BJ (cell line): ENCODE results near the gene DIABLO. TPM values are rescaled to one million over a fixed set of nuclear protein-coding genes. Genes with fewer than 3 reads are reported as not detected.

ENCODE experiments used
- CTCF ChIA-PET: fragments of 350-600 bp; formaldehyde crosslinking; extraction: SDS; loops from one replicate; lab custom pipeline; 2021; ENCODE audit warnings: antibody characterized with exemption, inconsistent platforms; lab: Yijun Ruan, JAX
- POLR2A ChIA-PET: fragments of 300-600 bp; sonication (Branson Sonifier 250); formaldehyde crosslinking; extraction: SDS; loops from one replicate; lab custom pipeline; 2021; ENCODE audit warnings: antibody characterized with exemption; lab: Charles Lee
- DNase-seq: peaks from one replicate; pipeline ENCODE4 v3.0.0-alpha.2; 2011; ENCODE audit warnings: low read depth
- H3K27me3 ChIP-seq: 2 replicates; pipeline ENCODE4 v1.6.0; 2011; ENCODE audit warnings: low read length; ENCODE audit not compliant: control insufficient read depth, insufficient read depth
- H3K36me3 ChIP-seq: 2 replicates; pipeline ENCODE4 v1.5.1; 2011; ENCODE audit warnings: low read length; ENCODE audit not compliant: control insufficient read depth, insufficient read depth
- H3K4me3 ChIP-seq: 2 replicates; pipeline ENCODE4 v1.5.1; 2011; ENCODE audit warnings: low read depth, mild to moderate bottlenecking, control low read depth, low read length
- polyA plus RNA-seq: library from polyadenylated mRNA; depleted of rRNA; stranded (reverse); fragments of >200 nt; gene quantifications from 2 replicates; pipeline ENCODE4 v1.2.3, GENCODE V29; 2011
- TF ChIP-seq, protein P1 (sequence below): IDR thresholded peaks from 2 replicates; pipeline ENCODE4 v1.5.1; 2011; ENCODE audit warnings: low read depth, mild to moderate bottlenecking, control low read depth, inconsistent platforms, low read length, moderate library complexity; ENCODE audit not compliant: insufficient read depth

DIABLO gene
- polyA plus RNA-seq, 1 experiment, result 49.1 TPM

DNA sequence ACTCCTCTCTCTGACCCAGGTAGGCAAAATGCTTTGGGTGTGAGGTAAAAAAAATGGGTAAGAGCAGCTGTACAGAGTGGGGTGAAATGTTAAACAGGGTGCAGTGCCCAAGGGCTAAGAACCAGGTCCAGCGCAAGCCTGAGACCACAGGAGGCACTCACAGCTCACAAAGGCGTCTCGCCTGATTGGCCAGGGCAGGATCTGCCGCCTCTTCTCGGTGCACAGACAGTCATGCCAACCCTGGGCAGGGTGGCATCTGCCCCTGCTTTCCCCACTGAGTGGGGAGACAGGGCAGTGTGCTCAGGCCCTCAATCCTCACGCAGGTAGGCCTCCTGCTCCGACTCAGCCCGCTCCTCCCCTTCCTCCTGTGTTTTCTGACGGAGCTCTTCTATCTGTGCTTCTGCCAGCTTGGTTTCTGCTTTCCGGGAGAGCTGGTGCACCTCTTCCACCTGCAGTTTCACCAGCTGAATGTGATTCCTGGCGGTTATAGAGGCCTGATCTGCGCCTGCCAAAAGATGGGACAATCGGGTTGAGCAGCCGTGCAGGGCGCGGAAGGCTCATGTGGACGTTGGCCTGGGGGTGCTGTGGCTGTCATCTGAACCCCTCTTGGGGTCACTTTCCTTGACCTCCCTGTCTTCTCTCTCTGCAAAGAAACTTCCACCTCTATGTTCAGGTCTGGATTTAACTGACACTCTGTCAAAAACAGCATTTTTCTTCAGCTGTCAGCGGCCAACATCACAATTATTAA, 17.6 kb downstream of the DIABLO start:
- CTCF ChIA-PET, result no interaction called here
- TF ChIP-seq, protein P1, sequence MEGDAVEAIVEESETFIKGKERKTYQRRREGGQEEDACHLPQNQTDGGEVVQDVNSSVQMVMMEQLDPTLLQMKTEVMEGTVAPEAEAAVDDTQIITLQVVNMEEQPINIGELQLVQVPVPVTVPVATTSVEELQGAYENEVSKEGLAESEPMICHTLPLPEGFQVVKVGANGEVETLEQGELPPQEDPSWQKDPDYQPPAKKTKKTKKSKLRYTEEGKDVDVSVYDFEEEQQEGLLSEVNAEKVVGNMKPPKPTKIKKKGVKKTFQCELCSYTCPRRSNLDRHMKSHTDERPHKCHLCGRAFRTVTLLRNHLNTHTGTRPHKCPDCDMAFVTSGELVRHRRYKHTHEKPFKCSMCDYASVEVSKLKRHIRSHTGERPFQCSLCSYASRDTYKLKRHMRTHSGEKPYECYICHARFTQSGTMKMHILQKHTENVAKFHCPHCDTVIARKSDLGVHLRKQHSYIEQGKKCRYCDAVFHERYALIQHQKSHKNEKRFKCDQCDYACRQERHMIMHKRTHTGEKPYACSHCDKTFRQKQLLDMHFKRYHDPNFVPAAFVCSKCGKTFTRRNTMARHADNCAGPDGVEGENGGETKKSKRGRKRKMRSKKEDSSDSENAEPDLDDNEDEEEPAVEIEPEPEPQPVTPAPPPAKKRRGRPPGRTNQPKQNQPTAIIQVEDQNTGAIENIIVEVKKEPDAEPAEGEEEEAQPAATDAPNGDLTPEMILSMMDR, result no peak
- H3K36me3 ChIP-seq, result peaks cover 16% of the 10 kb centered on the region
- H3K4me3 ChIP-seq, result no peak overlapping the region
- DNase-seq, result no peak
- H3K27me3 ChIP-seq, result peaks cover 10% of the 10 kb centered on the region
- POLR2A ChIA-PET, result no interaction called here

DNA sequence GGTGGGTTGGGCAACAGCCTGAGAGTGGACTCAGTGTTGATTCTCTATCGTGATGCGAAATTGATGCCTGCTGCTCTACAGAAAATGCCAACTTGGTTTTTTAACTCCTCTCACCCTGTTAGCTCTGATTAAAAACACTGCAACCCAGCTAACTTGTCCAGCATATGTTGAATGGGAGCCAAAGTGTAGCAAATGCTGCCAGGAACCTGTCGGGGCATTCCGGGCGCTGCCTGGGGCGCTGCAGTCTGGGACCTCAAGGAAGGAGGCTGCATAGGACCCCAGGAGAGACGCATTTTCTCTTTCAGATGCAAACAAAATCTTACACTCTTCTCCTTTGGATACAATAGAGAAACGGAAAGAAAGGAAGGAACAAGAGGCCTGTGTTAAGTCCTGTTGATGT, 18.5 kb downstream of the DIABLO start:
- ChIA-PET CTCF (no interaction called here), POLR2A (no interaction called here)
- TF ChIP-seq, protein P1, result no peak
- H3K4me3 ChIP-seq, result no peak overlapping the region
- peaks cover 10% of the 10 kb centered on the region for H3K27me3 ChIP-seq
- peaks cover 16% of the 10 kb centered on the region for H3K36me3 ChIP-seq
- no peak for DNase-seq

DNA sequence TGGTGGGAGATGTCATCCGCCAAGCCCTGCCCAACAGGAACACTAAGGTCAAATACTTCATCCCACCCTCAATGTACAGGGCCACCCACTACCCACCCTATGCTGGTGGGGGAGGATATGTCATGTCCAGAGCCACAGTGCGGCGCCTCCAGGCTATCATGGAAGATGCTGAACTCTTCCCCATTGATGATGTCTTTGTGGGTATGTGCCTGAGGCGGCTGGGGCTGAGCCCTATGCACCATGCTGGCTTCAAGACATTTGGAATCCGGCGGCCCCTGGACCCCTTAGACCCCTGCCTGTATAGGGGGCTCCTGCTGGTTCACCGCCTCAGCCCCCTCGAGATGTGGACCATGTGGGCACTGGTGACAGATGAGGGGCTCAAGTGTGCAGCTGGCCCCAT, 18.9 kb downstream of the DIABLO start:
- Histone ChIP-seq H3K4me3 (no peak overlapping the region), H3K27me3 (peaks cover 10% of the 10 kb centered on the region), H3K36me3 (peaks cover 16% of the 10 kb centered on the region)
- no peak for DNase-seq
- TF ChIP-seq, protein P1, result no peak
- ChIA-PET CTCF (no interaction called here), POLR2A (no interaction called here)

DNA sequence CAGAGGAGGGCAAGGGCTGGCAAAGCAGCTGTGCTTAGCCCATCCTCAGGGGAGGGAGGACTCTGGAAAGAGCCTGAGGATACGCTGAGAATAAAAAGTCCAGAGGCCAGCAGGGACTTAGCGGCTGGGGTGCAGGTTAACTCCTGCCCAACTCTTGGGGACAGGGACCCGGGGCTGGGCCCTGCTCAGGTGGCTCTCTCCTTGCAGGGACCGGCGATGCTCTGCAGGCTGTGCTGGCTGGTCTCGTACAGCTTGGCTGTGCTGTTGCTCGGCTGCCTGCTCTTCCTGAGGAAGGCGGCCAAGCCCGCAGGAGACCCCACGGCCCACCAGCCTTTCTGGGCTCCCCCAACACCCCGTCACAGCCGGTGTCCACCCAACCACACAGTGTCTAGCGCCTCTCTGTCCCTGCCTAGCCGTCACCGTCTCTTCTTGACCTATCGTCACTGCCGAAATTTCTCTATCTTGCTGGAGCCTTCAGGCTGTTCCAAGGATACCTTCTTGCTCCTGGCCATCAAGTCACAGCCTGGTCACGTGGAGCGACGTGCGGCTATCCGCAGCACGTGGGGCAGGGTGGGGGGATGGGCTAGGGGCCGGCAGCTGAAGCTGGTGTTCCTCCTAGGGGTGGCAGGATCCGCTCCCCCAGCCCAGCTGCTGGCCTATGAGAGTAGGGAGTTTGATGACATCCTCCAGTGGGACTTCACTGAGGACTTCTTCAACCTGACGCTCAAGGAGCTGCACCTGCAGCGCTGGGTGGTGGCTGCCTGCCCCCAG, 19.6 kb downstream of the DIABLO start:
- Histone ChIP-seq H3K36me3 (peaks cover 16% of the 10 kb centered on the region), H3K4me3 (no peak overlapping the region), H3K27me3 (peaks cover 10% of the 10 kb centered on the region)
- ChIA-PET CTCF (no interaction called here), POLR2A (no interaction called here)
- DNase-seq, result no peak
- TF ChIP-seq, protein P1, result no peak

DNA sequence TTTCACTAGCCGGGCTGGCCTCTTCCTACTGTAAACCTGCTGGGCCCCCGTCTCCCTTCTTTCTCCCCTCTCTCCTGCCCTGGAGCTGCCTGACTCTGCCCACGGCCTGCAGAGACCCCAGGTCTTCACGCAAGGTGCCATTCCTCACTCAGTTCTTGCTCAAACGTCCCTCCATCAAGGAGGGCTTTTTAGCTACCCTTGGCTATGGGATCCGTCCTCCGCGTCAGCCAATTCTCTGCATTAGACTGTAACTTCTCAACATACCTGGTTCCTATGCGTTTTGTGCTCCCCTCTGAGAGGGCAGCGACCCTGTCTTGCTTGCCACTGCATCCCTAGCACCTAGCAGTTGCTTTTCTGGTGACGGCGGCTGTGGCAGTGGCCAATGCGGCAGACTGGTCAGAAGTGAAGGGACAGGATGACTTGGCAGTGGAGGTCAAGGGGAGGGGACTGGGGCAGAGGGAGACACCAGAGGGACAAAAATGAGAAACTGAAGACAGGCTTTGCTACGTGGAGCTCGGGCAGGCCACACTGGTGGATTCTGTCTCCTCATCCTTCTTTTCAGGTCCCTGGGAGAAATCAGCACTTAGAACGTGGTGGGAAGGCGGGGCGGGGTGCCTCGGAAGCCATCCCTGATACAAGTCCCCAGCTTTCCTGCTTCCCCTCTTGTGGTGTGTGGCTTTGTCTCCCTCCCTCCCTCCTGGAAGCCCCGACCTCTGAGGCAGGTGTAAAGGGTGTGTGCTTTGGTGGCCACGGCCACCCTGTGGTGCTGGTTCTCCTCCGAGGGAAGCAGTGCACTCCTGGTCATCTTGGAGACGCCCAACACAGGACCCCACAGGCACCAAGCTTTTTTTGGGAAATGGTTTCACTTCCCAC, 20.6 kb downstream of the DIABLO start:
- TF ChIP-seq, protein P1, result no peak
- peaks cover 10% of the 10 kb centered on the region for H3K27me3 ChIP-seq
- H3K36me3 ChIP-seq, result peaks cover 15% of the 10 kb centered on the region
- POLR2A ChIA-PET, result no interaction called here
- DNase-seq, result no peak
- CTCF ChIA-PET, result no interaction called here
- H3K4me3 ChIP-seq, result no peak overlapping the region
